HG03521 (cell line): ENCODE measurements around the gene STH.
"Not testable (repeated sequence)": the region's sequence is repeated elsewhere in the genome, so short reads cannot be mapped to it uniquely, and the experiment has no call there.

ENCODE experiments used
- ATAC-seq: cut with Tn5 transposase; IDR thresholded peaks from one replicate; pipeline ENCODE4 v1.9.1; 2021; ENCODE audit warnings: mild to moderate bottlenecking, moderate library complexity; ENCODE audit not compliant: unreplicated experiment

Gene STH, protein sequence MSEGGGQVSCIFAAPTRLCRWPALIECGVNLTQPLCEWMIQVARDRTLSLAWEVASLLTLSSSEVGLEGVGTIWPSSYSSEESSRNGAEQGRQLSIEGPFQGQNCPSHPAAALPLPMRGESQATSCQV

DNA sequence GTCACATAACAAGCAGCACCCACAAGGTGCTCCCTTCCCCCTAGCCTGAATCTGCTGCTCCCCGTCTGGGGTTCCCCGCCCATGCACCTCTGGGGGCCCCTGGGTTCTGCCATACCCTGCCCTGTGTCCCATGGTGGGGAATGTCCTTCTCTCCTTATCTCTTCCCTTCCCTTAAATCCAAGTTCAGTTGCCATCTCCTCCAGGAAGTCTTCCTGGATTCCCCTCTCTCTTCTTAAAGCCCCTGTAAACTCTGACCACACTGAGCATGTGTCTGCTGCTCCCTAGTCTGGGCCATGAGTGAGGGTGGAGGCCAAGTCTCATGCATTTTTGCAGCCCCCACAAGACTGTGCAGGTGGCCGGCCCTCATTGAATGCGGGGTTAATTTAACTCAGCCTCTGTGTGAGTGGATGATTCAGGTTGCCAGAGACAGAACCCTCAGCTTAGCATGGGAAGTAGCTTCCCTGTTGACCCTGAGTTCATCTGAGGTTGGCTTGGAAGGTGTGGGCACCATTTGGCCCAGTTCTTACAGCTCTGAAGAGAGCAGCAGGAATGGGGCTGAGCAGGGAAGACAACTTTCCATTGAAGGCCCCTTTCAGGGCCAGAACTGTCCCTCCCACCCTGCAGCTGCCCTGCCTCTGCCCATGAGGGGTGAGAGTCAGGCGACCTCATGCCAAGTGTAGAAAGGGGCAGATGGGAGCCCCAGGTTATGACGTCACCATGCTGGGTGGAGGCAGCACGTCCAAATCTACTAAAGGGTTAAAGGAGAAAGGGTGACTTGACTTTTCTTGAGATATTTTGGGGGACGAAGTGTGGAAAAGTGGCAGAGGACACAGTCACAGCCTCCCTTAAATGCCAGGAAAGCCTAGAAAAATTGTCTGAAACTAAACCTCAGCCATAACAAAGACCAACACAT lies at the start of gene STH:
STH (plus strand) TSS at position 264 of the 913 bp plus-strand sequence; CDS start at position 294, 30 bp downstream.
- no peak for ATAC-seq

DNA sequence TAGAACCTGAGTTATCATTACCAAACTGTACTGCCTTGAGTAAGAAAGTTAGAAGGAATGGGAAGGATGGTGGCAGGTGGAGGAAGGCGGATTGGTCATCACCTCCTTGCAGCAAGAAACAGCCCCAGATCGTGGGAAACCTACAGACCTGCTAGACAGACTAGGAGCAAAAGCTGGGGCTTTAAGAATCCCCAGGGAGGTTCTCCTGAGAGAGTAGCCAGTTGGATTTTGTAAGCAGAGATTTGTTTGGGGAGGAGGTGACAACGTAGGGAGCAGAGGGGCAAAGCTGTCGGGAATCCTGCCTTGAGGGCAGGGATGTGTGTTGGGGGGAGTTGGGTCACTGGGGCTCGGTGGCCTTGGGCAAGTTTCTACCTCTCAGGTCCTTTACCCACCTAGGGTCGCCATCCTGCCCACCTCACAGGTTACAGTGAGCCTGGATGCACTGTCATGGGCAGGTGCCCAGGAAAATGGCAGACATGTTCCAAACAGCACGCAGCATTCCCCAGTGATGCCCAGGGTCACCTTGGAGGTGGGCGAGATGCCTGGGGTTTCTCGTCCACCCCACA lies 49.2 kb upstream of the STH start:
- no peak for ATAC-seq

DNA sequence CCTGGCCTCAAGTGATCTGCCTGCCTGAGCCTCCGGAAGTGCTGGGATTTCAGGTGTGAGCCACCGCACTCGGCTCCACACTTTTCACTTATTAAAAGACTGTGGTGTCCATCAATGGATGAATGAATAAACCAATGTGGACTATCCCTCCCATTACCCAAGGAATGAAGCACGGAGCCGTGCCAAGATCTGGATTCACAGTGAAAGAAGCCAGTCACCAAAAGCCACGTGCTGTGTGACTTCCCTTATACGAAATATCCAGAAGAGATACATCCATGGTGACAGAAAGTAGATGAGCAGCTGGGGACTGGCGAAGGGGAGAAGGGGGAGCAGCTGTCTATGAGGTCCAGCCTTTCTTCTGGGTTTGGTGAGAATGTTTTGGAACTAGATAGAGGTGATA lies 48.2 kb upstream of the STH start:
- ATAC-seq: no peak

DNA sequence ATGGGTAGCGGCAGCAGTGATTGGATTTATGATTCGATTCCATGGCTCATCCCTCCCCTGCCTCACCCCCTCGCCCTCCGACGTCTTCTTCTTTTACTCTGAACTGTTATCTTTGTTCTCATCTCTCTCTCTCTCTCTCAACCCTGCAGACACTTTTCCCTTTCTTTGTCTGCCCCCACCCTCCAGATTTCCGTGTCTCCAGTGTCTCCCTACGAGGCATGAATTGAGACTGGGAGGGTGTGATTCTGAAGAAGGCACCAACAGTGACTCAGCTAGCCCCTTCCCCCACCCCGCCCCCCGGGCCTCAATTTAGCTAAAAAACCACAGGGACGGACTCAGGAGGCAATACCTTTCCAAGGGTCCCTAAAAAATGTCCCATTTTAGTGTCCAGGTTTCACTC lies 47.6 kb upstream of the STH start:
- ATAC-seq: no peak

- ATAC-seq: no peak
Measured at GRCh38 chr17:45951941-45952340, 47.1 kb upstream of the STH start.

GRCh38 chr17:45952814-45953320 lies 46.2 kb upstream of the STH start:
- ATAC-seq: no peak

DNA sequence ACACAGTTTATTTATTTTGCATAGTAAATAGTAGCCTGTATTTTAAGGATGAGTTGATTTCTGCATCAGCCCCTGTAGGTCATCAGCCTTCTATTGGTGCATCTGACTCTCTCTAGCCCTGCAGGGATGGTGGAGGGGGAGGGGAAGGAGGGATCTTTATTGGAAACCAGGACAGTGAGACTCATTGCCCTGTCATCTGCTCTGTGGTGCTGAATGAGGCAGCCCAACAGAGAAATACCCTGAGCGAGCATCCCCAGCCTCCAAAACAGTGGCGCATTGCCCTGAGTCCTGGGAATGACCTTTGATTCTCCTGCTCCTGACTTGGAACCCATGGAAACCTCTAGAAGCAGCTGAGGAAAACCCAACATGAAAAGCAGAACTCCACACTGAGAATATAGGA lies 45.5 kb upstream of the STH start:
- ATAC-seq: no peak

DNA sequence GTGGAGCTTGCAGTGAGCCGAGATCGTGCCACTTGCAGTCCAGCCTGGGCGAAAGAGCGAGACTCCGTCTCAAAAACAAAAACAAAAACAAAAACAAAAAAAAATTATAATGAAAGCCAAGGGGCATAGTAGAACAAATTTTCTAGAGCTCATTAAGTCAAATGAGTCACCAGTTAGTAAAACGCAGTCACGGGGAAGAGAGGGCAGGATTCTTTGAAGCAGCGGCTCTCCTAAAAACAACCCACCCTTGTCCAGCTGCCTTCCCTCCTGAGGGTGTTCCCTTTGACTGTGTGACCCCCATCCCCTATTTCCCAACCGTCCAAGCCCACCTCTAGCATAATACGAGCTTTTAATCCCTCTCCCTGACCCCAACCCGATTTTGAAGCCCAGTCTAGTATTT lies 44.1 kb upstream of the STH start:
- ATAC-seq: no peak

DNA sequence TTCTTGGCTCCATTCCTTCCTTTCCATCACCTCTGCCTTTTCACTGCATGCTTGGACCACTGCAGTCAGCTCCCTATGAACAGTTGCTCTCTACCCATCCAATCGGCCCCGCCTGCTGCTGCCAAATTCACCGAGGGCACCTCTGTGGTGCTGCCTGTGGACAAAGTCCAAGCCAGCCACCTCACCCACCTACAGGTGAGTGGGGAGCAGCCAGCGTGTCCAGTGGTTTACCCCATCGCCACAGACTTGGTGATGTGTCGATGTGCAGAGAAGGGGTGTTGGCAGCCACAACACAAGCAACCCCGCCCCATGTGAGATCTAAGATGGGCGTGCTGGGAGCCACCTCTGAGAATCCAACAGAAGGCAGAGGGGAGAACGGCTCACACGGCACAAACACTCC lies 43.7 kb upstream of the STH start:
- ATAC-seq: no peak

DNA sequence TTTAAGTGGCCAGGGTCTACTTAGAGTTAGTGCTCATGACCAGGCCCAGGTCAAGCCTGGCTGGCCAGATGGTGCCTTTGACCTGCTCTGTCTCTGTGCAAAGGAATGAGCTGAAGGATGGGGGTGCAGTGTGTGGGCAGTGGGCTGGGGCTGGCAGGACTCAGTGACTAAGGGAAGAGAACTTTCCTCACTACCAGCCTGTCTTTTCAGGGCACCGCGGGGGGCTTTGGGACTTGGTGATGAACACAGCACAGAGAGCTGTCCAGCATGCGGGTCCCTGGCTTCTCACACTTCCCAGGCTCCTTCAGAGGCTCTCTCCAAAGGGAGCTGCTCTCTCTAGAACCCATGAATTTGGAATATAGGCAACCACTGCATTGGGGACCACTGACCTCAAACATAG lies 43.0 kb upstream of the STH start:
- ATAC-seq: no peak

DNA sequence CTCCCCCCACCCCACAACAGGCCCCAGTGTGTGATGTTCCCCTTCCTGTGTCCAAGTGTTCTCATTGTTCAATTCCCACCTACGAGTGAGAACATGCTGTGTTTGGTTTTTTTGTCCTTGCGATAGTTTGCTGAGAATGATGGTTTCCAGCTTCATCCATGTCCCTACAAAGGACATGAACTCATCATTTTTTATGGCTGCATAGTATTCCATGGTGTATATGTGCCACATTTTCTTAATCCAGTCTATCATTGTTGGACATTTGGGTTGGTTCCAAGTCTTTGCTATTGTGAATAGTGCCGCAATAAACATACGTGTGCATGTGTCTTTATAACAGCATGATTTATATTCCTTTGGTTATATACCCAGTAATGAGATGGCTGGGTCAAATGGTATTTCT lies 42.3 kb upstream of the STH start:
- not testable (repeated sequence) for ATAC-seq

- ATAC-seq: no peak
Measured at GRCh38 chr17:45958307-45958706, 40.7 kb upstream of the STH start.

DNA sequence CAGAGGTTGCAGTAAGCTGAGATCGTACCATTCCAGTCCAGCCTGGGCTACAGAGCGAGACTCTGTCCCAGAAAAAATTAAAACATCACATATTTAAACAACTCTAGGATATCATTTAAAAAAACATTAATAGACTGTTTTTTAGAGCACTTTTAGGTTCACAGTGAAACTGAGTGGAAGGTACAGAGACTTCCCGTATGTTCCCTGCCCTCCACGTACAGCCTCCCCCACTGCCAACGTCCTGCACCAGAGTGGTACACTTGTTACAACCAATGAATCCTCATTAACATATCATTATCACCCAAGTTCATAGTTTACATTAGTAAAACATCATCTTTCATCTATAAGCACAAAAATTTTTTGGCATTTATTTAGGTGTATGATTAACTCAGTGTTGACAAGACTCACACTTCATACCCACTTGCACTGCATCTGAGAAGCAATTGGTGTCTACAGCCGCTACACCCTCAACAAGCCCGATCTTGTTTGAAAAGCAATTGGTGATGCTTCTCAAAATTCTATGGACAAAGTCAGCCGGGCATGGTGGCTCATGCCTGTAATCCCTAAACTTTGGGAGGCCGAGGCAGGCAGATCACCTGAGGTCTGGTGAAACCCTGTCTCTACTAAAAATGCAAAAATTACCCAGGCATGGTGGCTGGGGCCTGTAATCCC lies 39.9 kb upstream of the STH start:
- ATAC-seq: no peak

DNA sequence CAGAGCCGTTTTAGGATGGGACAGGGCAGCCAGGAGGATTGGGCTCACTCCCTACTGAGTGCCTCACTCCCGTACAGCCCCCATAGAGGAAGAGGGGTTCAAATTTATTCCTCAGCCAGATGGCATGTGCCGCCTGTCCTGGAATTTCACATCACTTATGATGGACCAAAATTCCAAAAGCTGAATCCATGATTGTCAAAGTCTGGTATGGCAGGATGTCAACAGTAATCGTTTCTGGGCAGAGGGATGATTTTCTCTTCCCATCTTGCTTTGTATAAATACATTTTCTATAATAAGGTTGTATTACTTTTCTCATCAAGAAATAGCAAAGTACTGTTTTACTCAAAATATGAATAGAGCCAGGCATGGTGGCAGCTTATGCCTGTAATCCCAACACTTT lies 38.7 kb upstream of the STH start:
- ATAC-seq: no peak

DNA sequence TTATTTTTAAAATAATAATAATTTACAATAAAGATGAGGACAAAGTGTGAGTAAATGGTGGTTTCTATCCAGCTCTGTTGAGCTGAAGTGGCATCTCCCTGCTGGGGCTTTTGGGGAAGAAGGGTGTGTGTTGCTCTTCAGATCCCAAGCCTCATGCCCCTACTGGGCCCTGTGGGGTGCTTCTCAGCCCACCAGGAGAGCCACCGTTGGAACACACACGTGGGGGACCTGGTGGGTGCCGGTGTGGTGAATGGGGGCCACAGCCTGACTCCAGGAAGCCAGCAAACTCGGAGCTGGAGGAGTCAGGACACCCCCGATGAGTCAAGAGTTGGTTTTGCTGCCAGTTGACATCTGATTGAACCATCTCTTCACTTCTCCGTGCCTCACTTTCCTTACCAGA lies 37.8 kb upstream of the STH start:
- no peak for ATAC-seq

DNA sequence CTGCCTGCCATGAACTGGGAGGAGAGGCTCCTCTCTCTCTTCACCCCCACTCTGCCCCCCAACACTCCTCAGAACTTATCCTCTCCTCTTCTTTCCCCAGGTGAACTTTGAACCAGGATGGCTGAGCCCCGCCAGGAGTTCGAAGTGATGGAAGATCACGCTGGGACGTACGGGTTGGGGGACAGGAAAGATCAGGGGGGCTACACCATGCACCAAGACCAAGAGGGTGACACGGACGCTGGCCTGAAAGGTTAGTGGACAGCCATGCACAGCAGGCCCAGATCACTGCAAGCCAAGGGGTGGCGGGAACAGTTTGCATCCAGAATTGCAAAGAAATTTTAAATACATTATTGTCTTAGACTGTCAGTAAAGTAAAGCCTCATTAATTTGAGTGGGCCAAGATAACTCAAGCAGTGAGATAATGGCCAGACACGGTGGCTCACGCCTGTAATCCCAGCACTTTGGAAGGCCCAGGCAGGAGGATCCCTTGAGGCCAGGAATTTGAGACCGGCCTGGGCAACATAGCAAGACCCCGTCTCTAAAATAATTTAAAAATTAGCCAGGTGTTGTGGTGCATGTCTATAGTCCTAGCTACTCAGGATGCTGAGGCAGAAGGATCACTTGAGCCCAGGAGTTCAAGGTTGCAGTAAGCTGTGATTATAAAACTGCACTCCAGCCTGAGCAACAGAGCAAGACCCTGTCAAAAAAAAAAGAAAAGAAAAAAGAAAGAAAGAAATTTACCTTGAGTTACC lies 36.7 kb upstream of the STH start:
- ATAC-seq: no peak

DNA sequence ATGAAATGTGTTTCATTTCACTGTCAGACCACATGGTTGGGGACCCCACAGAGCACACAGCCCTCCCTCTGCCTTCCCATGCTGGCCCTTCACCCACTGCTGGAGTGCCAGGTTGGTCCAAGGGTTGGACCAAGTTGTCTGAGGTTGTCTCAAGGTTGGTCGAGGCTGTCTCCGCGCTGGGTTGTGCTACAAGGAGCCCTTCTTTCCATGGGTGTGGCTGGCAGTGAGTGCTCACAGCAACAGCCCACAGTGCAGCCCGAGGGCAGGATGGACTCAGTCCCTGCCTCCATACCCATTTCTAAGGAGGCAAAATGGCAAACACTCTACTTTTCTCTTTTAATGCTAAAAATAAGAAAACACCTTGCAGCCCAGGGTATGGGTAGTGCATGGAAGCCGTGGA lies 35.8 kb upstream of the STH start:
- ATAC-seq: no peak

DNA sequence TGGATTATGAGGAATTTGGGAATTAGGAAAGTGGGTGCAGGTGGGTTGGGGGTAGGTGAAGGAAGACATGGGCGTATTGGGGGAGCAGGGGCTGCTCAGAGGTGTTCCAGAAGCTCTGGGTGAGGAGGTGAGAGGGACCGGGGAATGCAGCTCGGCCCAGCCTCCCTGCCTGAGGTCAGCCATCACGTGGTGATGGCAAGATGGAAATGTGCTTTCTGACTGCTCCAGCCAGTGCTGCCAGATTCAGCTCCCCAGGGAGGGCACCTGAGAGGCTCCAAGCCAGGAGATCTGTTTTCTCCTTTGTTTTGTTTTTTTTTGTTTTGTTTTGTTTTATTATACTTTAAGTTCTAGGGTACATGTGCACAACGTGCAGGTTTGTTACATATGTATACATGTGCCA lies 35.2 kb upstream of the STH start:
- ATAC-seq: no peak

GRCh38 chr17:45964634-45965033 lies 34.4 kb upstream of the STH start:
- no peak for ATAC-seq

DNA sequence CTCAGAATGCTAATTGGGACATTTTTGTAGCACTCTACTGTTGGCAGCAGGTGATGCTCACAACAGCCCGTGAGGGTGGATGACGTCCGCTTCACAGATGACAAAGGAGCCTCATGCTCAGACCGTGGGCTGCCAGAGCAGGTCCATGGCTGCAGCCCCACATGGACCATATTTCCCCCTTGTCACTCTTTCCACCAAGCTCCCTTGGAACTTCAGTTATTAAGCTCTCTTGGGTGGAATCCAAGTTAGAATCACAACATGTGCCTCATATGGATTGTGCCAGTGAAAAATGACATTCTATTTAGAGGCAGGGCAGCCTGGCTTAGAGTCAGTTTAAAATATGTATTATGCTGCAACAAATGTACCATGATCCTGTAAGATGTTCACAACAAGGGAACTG lies 33.2 kb upstream of the STH start:
- ATAC-seq: no peak
